NT2/D1 (cell line): ENCODE data around the gene RPS4Y2.

Experiments used
- DNase-seq: peaks from one replicate; pipeline ENCODE4 v3.0.0-alpha.2; 2011; ENCODE audit warnings: low read depth, low spot score
- H3K27me3 ChIP-seq: 2 replicates; pipeline ENCODE4 v1.6.0; 2011; ENCODE audit warnings: mild to moderate bottlenecking; ENCODE audit not compliant: insufficient read length, insufficient read depth
- H3K36me3 ChIP-seq: 2 replicates; pipeline ENCODE4 v1.6.1; 2011; ENCODE audit warnings: mild to moderate bottlenecking, low read length, mixed read lengths; ENCODE audit not compliant: insufficient read depth, insufficient read length
- H3K4me1 ChIP-seq: 2 replicates; pipeline ENCODE4 v1.5.1; 2011; ENCODE audit not compliant: insufficient read depth, insufficient read length
- H3K4me3 ChIP-seq: 2 replicates; pipeline ENCODE4 v1.5.1; 2011; ENCODE audit warnings: low read depth; ENCODE audit not compliant: insufficient read length
- H3K9ac ChIP-seq: 2 replicates; pipeline ENCODE4 v1.6.0; 2011; ENCODE audit warnings: low read depth; ENCODE audit not compliant: insufficient read length
- H3K9me3 ChIP-seq: 2 replicates; pipeline ENCODE4 v1.5.1; 2011; ENCODE audit warnings: mild to moderate bottlenecking, low read length; ENCODE audit not compliant: insufficient read depth
- SUZ12 ChIP-seq: IDR thresholded peaks from 2 replicates; pipeline ENCODE4 v1.6.1; 2011; ENCODE audit not compliant: insufficient read length, insufficient read depth; ENCODE audit errors: extremely low read depth
- YY1 ChIP-seq: IDR thresholded peaks from 2 replicates; pipeline ENCODE4 v1.6.1; 2011; ENCODE audit not compliant: insufficient read length, insufficient read depth
- ZNF274 ChIP-seq: IDR thresholded peaks from 2 replicates; pipeline ENCODE4 v1.6.1; 2011; ENCODE audit warnings: mild to moderate bottlenecking, low read depth, low read length

Gene RPS4Y2

GRCh38 chrY:20755808-20756207 lies at the start of gene RPS4Y2:
TSS of gene RPS4Y2 (plus strand) at chrY:20756108. CDS start at chrY:20756164, 56 bp downstream.
- no peaks in the 10 kb centered on the region for H3K4me1 ChIP-seq
- no peak within 1 kb of the TSS for H3K9ac ChIP-seq
- no peak within 1 kb of the TSS for H3K4me3 ChIP-seq
- no peaks in the 10 kb centered on the region for H3K9me3 ChIP-seq
- no peaks in the 10 kb centered on the region for H3K36me3 ChIP-seq
- no peaks in the 10 kb centered on the region for H3K27me3 ChIP-seq
- no peak for DNase-seq
- TF ChIP-seq SUZ12 (no peak), YY1 (no peak), ZNF274 (no peak)

GRCh38 chrY:20714391-20714790 lies 41.5 kb upstream of the RPS4Y2 start:
- no peak for DNase-seq
- Histone ChIP-seq H3K4me3 (no peak overlapping the region), H3K4me1 (no peaks in the 10 kb centered on the region), H3K27me3 (no peaks in the 10 kb centered on the region), H3K9me3 (no peaks in the 10 kb centered on the region), H3K36me3 (no peaks in the 10 kb centered on the region), H3K9ac (no peak overlapping the region)
- TF ChIP-seq SUZ12 (no peak), ZNF274 (no peak), YY1 (no peak)

- H3K27me3 ChIP-seq, result no peaks in the 10 kb centered on the region
Measured at GRCh38 chrY:20726184-20726907, 29.6 kb upstream of the RPS4Y2 start.

GRCh38 chrY:20735200-20735599 lies 20.7 kb upstream of the RPS4Y2 start:
- no peak overlapping the region for H3K4me3 ChIP-seq
- H3K9me3 ChIP-seq, result no peaks in the 10 kb centered on the region
- no peaks in the 10 kb centered on the region for H3K27me3 ChIP-seq
- TF ChIP-seq SUZ12 (no peak), YY1 (no peak), ZNF274 (no peak)
- no peaks in the 10 kb centered on the region for H3K4me1 ChIP-seq
- no peak for DNase-seq
- H3K36me3 ChIP-seq, result no peaks in the 10 kb centered on the region
- H3K9ac ChIP-seq, result no peak overlapping the region

More at GRCh38 chrY:20726184-20726907, 29.6 kb upstream of the RPS4Y2 start:
- no peak overlapping the region for H3K4me3 ChIP-seq
- no peaks in the 10 kb centered on the region for H3K36me3 ChIP-seq
- no peak for DNase-seq
- no peak overlapping the region for H3K9ac ChIP-seq
- H3K4me1 ChIP-seq, result no peaks in the 10 kb centered on the region
- H3K9me3 ChIP-seq, result no peaks in the 10 kb centered on the region
- no peak for TF ChIP-seq SUZ12
- TF ChIP-seq YY1, result no peak
- no peak for TF ChIP-seq ZNF274

DNA sequence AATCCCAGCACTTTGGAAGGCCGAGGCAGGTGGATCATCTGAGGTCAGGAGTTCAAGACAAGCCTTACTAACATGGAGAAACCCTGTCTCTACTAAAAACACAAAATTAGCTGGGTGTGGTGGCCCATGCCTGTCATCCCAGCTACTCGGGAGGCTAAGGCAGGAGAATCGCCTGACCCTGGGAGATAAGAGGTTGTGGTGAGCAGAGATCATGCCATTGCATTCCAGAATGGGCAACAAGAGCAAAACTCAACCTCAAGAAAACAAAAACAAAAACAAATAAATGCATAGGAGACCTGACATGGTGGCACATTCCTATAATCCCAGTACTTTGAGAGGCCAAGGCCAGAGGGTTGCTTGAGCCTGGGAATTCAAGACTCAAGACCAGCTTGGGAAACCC lies 16.1 kb upstream of the RPS4Y2 start:
- Histone ChIP-seq H3K9ac (no peak overlapping the region), H3K4me3 (no peak overlapping the region), H3K9me3 (no peaks in the 10 kb centered on the region), H3K4me1 (no peaks in the 10 kb centered on the region), H3K36me3 (no peaks in the 10 kb centered on the region), H3K27me3 (no peaks in the 10 kb centered on the region)
- no peak for DNase-seq
- TF ChIP-seq ZNF274 (no peak), SUZ12 (no peak)

GRCh38 chrY:20740609-20741008 lies 15.3 kb upstream of the RPS4Y2 start:
- Histone ChIP-seq H3K9me3 (no peaks in the 10 kb centered on the region), H3K9ac (no peak overlapping the region), H3K4me1 (no peaks in the 10 kb centered on the region), H3K4me3 (no peak overlapping the region), H3K27me3 (no peaks in the 10 kb centered on the region), H3K36me3 (no peaks in the 10 kb centered on the region)
- TF ChIP-seq YY1 (no peak), SUZ12 (no peak), ZNF274 (no peak)
- DNase-seq, result peak; percentile 2

DNA sequence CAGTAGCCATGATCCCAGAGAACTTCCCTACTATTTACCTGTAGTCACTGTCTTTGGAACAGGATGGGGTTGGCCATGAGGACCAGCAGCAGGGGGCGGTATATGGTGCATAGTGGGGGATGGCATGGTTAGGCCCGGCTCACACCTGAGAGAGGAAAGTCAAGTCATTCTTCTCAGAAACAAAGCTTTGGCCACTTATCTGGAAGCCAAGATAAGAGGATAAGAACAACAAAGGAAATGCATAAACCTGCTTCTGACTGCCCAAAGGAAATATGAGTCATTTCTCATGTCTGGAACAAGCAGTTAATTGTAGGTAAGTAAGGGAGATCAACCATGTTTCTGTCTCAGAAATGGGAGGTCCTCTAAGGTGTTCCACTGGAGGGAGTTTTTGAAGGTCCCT lies 10.8 kb upstream of the RPS4Y2 start:
- no peak overlapping the region for H3K4me3 ChIP-seq
- H3K36me3 ChIP-seq, result no peaks in the 10 kb centered on the region
- no peaks in the 10 kb centered on the region for H3K9me3 ChIP-seq
- no peak for DNase-seq
- H3K27me3 ChIP-seq, result no peaks in the 10 kb centered on the region
- no peaks in the 10 kb centered on the region for H3K4me1 ChIP-seq
- TF ChIP-seq SUZ12, result no peak
- no peak for TF ChIP-seq ZNF274
- no peak for TF ChIP-seq YY1
- H3K9ac ChIP-seq, result no peak overlapping the region
